Measurements from ENCODE around the gene SPEG.

- TF ChIP-seq CTCF (IDR thresholded peaks at IDR 0.05) (no peak), POLR2AphosphoS5 (IDR thresholded peaks at IDR 0.05) (no peak)
Measured at GRCh38 chr2:219536425-219536824, 101.8 kb downstream of the SPEG start.

Measured in sigmoid colon (tissue), 4 donors.